ENCODE data around the gene FCRL1.

Gene FCRL1

GRCh38 chr1:157819896-157820295 is at the start of gene FCRL1:
TSS of gene FCRL1 (minus strand) at chr1:157820120. CDS start at chr1:157820037, 83 bp downstream.
- Histone ChIP-seq H3K4me3 (IDR thresholded peaks at IDR 0.05; ENCODE audit: insufficient read depth, low read depth, low read length) (no peak within 1 kb of the TSS), H3K79me2 (ENCODE audit: insufficient read depth, low read depth) (no peaks in the 10 kb centered on the region), H3K36me3 (ENCODE audit: insufficient read depth) (no peaks in the 10 kb centered on the region), H3K9ac (no peak within 1 kb of the TSS), H3K4me1 (ENCODE audit: low read depth, poor library complexity, severe bottlenecking) (no peaks in the 10 kb centered on the region), H3K4me2 (no peak within 1 kb of the TSS), H3K27me3 (ENCODE audit: insufficient read depth, low read depth) (no peaks in the 10 kb centered on the region), H3K27ac (no peak within 1 kb of the TSS), H2AFZ (ENCODE audit: low read depth) (no peak within 1 kb of the TSS), H4K20me1 (ENCODE audit: insufficient read depth) (no peaks in the 10 kb centered on the region)
- TF ChIP-seq CTCF (conservative IDR thresholded peaks at IDR 0.05; ENCODE audit: low read depth, low read length), result no peak

GRCh38 chr1:157868654-157869053 is 48.7 kb upstream of the FCRL1 start:
- Histone ChIP-seq H3K27me3 (ENCODE audit: insufficient read depth, low read depth) (no peaks in the 10 kb centered on the region), H3K36me3 (ENCODE audit: insufficient read depth) (no peaks in the 10 kb centered on the region), H3K79me2 (ENCODE audit: insufficient read depth, low read depth) (no peaks in the 10 kb centered on the region), H2AFZ (ENCODE audit: low read depth) (no peak overlapping the region), H3K27ac (no peak overlapping the region), H3K4me3 (IDR thresholded peaks at IDR 0.05; ENCODE audit: insufficient read depth, low read depth, low read length) (no peak overlapping the region), H3K9ac (no peak overlapping the region), H3K4me2 (no peak overlapping the region), H3K4me1 (ENCODE audit: low read depth, poor library complexity, severe bottlenecking) (no peaks in the 10 kb centered on the region), H4K20me1 (ENCODE audit: insufficient read depth) (no peaks in the 10 kb centered on the region)
- no peak for TF ChIP-seq CTCF (conservative IDR thresholded peaks at IDR 0.05; ENCODE audit: low read depth, low read length)

GRCh38 chr1:157862114-157863070 is 42.5 kb upstream of the FCRL1 start:
- H4K20me1 ChIP-seq (ENCODE audit: insufficient read depth), result no peaks in the 10 kb centered on the region
- no peak overlapping the region for H3K9ac ChIP-seq
- no peak overlapping the region for H2AFZ ChIP-seq (ENCODE audit: low read depth)
- no peak overlapping the region for H3K27ac ChIP-seq
- H3K4me3 ChIP-seq (IDR thresholded peaks at IDR 0.05; ENCODE audit: insufficient read depth, low read depth, low read length), result no peak overlapping the region
- H3K79me2 ChIP-seq (ENCODE audit: insufficient read depth, low read depth), result no peaks in the 10 kb centered on the region
- H3K36me3 ChIP-seq (ENCODE audit: insufficient read depth), result no peaks in the 10 kb centered on the region
- no peak; the same call in 1 of the 2 replicates for TF ChIP-seq CTCF (conservative IDR thresholded peaks at IDR 0.05; ENCODE audit: low read depth, low read length)
- H3K27me3 ChIP-seq (ENCODE audit: insufficient read depth, low read depth), result no peaks in the 10 kb centered on the region
- H3K4me1 ChIP-seq (ENCODE audit: low read depth, poor library complexity, severe bottlenecking), result no peaks in the 10 kb centered on the region
- H3K4me2 ChIP-seq, result no peak overlapping the region

- Histone ChIP-seq H2AFZ (ENCODE audit: low read depth) (no peak overlapping the region), H3K79me2 (ENCODE audit: insufficient read depth, low read depth) (no peaks in the 10 kb centered on the region), H3K4me1 (ENCODE audit: low read depth, poor library complexity, severe bottlenecking) (no peaks in the 10 kb centered on the region), H3K4me3 (IDR thresholded peaks at IDR 0.05; ENCODE audit: insufficient read depth, low read depth, low read length) (no peak overlapping the region), H3K36me3 (ENCODE audit: insufficient read depth) (no peaks in the 10 kb centered on the region), H3K4me2 (no peak overlapping the region), H3K27me3 (ENCODE audit: insufficient read depth, low read depth) (no peaks in the 10 kb centered on the region), H3K9ac (no peak overlapping the region), H4K20me1 (ENCODE audit: insufficient read depth) (no peaks in the 10 kb centered on the region), H3K27ac (no peak overlapping the region)
- no peak for TF ChIP-seq CTCF (conservative IDR thresholded peaks at IDR 0.05; ENCODE audit: low read depth, low read length)
Measured at GRCh38 chr1:157856538-157856937, 36.6 kb upstream of the FCRL1 start.
